Right kidney (tissue), 9 donors: ENCODE measurements around the gene AP1G2.
"Not testable (repeated sequence)": the region's sequence is repeated elsewhere in the genome, so short reads cannot be mapped to it uniquely, and the experiment has no call there.

Experiments
- DNase-seq: peaks from one replicate; pipeline ENCODE4 v3.0.0-alpha.2; 2016
- long read RNA-seq, 8 donors: transcript quantifications; one replicate each; lab custom pipeline, GENCODE V29; 2026

The AP1G2 gene, protein sequence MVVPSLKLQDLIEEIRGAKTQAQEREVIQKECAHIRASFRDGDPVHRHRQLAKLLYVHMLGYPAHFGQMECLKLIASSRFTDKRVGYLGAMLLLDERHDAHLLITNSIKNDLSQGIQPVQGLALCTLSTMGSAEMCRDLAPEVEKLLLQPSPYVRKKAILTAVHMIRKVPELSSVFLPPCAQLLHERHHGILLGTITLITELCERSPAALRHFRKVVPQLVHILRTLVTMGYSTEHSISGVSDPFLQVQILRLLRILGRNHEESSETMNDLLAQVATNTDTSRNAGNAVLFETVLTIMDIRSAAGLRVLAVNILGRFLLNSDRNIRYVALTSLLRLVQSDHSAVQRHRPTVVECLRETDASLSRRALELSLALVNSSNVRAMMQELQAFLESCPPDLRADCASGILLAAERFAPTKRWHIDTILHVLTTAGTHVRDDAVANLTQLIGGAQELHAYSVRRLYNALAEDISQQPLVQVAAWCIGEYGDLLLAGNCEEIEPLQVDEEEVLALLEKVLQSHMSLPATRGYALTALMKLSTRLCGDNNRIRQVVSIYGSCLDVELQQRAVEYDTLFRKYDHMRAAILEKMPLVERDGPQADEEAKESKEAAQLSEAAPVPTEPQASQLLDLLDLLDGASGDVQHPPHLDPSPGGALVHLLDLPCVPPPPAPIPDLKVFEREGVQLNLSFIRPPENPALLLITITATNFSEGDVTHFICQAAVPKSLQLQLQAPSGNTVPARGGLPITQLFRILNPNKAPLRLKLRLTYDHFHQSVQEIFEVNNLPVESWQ
- long read RNA-seq, donor 1, partial matches to known transcripts, result 0 of 10 reads
- long read RNA-seq, donor 1, other reads (novel, unspliced or antisense), result 0 of 10 reads
- long read RNA-seq, donor 2, partial matches to known transcripts, result 0 of 3 reads
- long read RNA-seq, donor 2, other reads (novel, unspliced or antisense), result 0 of 3 reads
- long read RNA-seq, donor 3, partial matches to known transcripts, result 0 of 3 reads
- long read RNA-seq, donor 3, other reads (novel, unspliced or antisense), result 0 of 3 reads
- long read RNA-seq, donor 4, transcript AP1G2-214 (2 exons, 658 nt), result major isoform, 5 of 10 reads
- long read RNA-seq, donor 4, partial matches to known transcripts, result 0 of 10 reads
- long read RNA-seq, donor 4, other reads (novel, unspliced or antisense), result 0 of 10 reads
- long read RNA-seq, donor 5, transcript AP1G2-214 (2 exons, 658 nt), result major isoform, 5 of 9 reads
- long read RNA-seq, donor 5, partial matches to known transcripts, result 0 of 9 reads
- long read RNA-seq, donor 5, other reads (novel, unspliced or antisense), result 0 of 9 reads
- long read RNA-seq, donor 6, partial matches to known transcripts, result 0 of 13 reads
- long read RNA-seq, donor 6, other reads (novel, unspliced or antisense), result 0 of 13 reads
- long read RNA-seq, donor 7, result 0 reads
- long read RNA-seq, donor 8, partial matches to known transcripts, result 0 of 6 reads
- long read RNA-seq, donor 8, other reads (novel, unspliced or antisense), result 0 of 6 reads

DNA sequence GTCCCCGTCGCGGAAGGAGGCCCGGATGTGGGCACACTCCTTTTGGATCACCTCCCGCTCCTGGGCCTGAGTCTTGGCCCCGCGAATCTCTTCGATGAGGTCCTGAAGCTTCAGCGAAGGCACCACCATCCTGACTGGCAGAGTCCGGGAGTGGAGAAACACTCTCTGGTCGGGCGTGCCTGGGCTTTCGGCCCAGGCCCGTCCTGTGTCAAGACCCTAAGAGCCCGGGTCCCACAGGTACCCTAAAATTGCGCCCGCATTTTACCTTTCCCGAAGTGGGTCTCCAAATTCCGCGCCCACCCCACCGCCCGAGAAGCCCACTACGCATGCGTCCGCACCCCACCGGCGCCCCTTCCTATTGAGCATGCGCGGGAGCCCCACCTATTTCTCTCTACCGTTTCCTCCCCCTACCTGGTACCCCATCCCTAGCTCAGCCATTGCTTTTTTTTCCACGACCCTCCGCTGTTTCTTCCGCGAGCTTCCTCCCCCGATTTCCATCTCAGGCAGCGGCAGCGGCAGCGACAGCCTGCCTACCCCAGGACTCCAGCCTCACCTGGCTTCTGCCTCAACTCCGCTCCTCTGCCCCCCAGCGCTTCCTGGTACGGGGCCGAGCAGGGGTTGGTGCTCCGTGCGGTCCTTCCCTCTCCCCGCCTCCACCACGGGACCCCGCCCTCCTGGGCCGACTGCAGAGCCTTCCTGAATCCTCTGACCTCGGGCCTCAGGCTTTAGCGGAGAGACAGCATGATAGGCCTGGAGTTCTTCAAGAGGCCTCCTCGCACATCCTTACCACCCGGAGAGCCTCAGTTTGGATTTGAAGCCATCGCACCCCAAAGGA is at the start of gene AP1G2:
TSS of gene AP1G2 (minus strand) at position 606 of the 835 bp plus-strand sequence. CDS start at position 129, 477 bp downstream.
- peak; percentile 93 for DNase-seq

DNA sequence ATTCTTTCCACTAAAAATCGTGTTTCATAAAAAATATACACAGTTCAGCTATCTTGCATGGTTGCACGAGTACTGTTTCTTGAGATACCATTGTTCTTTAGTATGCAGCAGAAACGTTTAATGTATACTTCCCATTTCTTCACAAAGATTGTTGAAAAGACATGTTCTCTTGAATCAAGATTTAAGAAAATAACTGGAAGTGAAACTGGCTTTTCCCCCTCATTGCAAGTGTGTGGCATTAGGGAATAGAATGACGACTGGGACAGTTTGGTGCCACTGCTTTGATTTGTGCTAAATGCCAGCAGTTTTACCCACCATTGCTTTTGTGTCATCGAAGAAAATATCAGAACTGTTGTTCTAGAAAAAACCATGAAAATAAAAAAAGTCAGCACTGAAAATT is 48.3 kb upstream of the AP1G2 start:
- no peak for DNase-seq

DNA sequence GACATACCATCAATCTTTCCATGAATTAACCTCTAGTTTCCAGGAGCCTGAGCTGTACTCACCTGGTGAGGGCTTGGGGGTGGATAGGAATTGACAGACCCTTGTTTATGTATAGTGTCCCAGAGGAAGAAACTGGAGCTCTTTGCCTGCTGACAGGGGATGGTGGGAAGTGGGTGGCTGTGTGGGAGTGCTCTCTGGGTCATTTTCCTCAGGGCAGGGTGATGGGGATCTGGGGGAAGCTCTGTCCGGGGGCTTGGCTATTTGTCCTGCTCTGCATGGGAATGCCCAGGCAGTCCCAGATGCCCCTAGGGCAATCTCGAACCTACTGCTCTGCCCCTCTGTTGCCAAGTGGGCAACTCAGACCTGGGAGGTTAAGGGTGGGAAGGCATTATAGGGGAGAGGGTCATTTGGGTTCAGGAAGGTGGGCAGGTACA is 46.8 kb upstream of the AP1G2 start:
- DNase-seq, result no peak

DNA sequence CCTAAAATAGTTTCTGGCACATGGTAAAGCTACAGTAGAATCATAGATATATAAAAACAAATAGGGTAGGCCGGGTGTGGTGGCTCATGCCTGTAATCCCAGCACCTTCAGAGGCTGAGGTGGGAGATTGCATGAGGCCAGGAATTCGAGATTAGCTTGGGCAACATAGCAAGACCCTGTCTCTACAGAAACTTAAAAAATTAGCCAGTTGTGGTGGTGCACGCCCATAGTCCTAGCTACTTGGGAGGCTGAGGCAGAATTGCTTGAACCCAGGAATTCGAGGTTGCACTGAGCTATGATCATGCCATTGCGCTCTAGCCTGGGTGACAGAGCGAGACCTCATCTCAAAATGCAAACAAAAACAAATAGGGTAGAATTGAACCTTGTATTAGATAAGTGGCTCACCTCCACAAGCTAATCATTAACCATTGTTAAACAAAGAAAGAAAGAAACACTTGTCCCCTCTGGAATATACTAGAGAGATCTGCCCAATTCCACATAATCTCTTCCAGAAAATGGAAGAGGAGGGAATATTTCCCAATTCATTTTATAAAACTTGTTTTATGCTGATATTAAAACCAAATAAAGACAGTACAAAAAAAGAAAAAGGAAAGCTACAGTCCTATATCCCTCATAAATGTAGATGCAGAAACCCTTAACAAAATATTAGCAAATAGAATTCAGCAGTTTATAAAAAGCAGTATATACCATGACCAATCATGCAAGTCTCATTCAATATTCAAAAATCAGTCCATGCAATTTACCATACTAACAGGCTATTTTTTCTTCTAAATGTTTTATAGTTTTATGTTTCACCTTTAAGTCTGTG is 45.9 kb upstream of the AP1G2 start:
- no peak for DNase-seq

DNA sequence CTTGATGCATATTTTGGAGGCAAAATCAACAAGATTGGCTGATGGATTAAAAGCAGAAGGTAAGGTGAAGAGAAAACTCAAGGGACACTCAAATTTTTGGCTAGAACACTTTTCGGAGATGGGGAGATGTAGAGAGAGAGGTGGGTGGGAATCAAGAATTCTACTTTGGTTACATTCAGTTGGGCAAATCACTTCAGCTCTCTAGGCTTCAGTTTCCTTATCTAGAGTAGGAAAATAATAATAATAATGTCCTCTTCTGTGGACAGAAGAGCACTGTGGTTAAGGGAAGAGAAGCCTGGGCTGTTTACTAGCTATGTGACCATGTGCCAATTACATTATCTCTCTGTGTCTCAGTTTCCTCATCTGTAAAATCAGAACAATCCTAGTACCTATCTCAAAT is 45.2 kb upstream of the AP1G2 start:
- no peak for DNase-seq

DNA sequence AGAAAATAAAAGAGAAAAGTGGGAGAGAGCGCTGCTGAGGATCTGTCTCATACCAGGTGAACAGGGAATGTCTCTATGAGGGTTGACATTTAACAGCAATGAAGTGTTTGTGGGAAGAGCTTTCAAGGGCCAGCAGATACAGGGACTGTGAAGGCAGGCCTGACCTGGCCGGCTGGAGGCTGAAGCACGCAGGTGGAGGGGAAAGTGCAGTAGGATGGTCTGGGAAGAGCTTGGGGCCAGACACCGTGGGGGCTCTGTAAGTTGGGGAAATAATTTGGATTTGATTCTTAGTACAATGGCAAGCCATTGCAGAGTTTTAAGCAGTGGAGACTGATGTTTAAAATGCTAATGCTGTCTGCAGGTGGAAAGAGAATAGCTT is 44.8 kb upstream of the AP1G2 start:
- no peak for DNase-seq

DNA sequence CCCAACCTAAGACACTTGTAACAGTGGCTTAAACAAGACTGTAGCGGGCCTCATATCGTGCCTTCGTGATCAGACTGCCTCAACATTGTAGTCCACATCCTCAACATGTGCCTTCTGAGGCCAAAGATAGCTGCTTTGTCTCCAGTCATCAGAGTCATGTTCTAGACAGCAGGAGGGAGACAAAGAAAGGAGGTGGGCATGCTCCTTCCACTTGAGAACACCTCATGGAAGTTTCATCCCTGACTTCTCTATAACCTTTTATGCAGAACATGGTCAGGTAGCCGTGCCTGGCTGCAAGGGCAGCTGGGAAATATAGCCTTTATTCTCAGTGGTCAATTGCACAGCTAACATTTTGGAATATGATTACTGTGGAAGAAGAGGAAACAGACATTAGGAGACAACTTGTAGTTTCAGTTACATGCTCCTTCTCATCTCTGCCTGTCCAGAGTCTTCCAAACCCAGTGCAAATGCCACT is 43.3 kb upstream of the AP1G2 start:
- DNase-seq, result no peak

DNA sequence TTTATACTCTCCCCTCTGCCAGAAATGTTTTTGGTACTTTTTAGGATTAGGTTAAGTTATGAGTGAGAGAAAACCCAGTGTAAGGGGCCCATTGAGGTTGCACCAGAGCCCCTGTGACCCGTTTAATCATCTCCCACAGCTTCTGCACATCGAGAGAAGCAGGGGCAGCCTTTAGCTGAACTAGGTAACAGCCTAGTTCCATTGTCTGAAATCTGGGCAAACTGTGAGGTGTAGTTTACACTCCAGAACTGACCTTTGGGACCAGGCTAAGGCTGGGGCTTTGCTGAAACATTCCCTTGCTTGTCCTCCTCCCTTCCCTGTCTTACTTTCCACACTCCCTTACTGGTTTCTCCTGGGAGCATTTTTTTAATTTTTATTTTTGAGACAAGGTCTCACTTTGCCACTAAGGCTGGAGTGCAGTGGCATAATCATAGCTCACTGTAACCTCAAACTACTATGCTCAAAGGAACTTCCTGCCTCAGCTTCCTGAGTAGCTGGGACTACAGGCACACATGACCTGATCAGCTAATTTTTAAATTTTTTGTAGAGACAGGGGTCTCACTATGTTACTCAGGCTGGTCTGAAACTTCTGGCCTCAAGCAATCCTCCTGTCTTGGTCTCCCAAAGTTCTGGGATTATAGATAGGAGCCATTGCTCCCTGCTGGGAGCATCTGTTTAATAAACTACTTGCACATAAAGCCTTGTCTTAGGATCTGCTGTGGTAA is 42.7 kb upstream of the AP1G2 start:
- DNase-seq, result no peak

DNA sequence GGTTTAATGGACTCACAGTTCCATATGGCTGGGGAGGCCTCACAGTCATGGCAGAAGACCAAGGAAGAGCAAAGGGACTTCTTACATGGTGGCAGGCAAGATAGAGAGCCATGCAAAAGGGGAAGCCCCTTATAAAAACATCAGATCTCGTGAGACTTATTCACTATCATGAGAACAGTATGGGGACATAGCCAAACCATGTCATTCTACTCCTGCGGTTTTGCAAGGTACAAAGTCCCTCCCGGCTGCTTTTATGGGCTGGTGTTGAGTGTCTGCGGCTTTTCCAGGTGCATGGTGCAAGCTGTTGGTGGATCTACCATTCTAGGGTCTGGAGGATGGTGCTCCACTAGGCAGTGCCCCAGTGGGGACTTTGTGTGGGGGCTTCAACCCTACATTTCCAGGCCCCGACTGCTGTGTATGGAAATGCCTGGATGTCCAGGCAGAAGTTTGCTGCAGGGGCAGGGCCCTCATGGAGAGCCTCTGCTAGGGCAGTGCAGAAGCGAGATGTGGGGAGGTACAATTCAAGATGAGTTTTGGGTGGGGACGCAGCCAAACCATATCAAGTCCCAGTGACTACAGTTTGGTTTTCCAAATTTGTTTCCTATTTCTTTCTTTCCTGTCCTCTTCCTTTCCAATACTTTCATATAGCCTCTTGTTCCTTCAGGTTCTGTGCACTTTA is 42.0 kb upstream of the AP1G2 start:
- DNase-seq, result not testable (repeated sequence)

DNA sequence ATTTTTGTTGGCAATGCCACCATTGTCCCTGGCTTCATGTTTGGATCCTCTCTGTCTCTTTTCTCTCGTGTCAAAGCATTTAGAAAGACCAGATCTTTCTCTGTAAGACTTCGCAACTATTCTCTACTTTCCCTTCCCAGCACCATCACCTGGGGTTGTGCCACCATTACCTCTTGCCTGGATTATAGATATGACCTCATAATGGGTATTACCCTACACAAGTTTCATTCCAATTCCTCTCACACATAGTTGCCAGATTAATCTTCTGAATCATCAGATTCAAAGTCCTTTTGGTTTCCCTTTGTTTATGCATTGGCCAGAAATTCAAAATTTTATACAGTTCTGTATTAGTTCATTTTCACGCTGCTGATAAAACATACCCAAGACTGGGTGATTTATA is 41.4 kb upstream of the AP1G2 start:
- DNase-seq, result no peak

DNA sequence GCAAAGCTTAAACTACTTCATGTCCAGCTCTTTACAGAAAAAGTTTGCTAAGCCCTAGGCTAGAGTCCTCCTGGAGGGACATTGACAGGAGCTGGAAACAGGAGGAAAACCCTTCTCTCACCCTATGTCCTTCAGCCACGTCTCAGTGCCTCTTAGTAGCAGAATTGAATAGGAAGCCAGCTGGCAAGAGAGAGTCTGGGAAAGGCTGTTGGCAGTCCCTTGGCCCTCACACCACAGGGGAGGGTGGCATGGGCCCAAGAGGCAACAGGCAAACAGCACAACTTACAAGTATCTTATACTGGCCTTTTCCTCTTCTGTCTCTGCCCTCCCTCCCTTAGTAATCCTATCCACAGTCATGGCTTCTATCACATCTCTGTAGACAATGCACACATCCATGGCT is 40.9 kb upstream of the AP1G2 start:
- no peak for DNase-seq

DNA sequence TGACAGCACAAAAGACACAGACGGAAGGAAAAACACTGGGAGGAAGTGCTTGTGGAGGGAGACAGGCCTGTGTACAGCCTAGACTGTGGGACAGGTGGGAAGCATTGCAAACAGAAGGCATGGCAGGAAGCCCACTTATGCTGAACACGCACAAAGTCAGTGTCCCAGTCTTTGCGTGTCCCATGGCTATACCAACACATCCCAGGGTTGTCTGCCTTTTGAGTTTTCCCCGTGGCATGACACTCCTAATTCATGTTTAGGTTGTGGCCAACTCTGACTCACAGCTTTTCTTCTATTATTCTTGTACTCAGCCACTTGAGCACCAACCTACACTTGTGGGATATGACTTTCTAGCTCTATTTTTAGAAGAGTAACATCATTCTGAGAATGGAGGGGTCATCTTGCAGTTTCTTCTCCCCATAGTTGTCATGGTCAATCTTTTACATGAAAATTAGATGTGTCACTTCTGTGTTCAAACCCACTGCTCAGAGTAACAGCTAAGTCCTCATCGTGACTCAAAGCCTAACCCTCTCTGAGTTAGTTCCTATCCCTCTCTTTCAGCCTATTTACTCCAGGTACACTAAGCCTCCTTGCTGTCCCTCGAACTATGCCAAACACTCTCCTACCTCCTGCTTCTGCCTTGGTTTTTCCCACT is 38.5 kb upstream of the AP1G2 start:
- no peak for DNase-seq

DNA sequence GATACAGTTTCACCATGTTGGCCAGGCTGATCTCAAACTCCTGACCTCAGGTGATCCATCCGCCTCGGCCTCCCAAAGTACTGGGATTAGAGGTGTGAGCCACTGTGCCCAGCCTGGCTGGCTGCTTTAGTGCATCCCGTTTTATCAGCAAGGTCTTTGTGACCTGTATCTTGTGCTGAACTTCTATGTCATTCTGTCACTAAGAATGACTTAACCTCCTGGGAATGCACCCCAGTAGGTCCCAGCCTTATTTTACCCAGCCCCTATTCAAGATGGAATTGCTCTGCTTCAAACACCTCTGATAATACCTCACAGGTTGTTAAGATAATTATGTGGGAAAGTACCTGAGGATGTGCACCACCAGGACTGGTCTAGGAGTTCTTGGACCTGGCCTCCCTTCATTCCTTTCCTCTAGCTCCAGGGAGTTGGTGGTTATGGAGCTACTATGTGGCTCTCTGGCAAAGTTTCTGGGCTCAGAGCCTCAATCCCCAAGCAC is 37.1 kb upstream of the AP1G2 start:
- DNase-seq, result no peak

DNA sequence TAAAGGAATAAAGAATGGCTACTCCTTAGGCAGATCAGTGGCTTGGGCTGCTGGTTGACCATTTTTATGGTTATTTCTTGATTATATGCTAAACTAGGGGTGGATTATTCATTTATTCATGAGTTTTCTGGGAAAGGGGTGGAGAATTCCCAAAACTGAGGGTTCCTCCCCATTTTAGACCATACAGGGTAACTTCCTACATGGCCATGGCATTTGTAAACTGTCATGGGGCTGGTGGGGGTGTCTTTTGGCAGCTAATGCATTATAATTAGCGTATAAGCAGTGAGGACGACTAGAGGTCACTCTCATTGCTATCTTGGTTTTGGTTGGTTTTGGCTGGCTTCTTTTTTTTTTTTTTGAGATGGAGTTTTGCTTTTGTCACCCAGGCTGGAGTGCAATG is 36.6 kb upstream of the AP1G2 start:
- no peak for DNase-seq

DNA sequence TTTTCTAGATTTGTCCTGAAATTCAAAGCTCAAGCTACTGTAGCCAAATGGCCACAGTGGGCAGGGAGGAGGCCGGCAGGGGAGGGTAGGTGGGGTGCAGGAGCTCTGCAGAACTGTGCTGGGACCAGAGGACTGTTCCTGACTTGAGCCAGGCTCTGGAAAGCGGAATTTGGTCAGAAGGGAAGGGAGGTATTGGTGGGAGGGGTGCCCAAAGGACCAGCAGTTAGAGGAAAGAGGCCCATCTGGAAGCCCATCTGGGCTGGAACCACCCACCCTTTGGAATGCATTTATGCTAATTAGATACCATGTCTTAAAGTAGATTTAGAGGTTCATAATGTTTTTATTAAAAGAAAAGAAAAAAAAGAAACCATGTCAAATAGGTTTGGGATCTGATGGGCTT is 35.5 kb upstream of the AP1G2 start:
- no peak for DNase-seq

DNA sequence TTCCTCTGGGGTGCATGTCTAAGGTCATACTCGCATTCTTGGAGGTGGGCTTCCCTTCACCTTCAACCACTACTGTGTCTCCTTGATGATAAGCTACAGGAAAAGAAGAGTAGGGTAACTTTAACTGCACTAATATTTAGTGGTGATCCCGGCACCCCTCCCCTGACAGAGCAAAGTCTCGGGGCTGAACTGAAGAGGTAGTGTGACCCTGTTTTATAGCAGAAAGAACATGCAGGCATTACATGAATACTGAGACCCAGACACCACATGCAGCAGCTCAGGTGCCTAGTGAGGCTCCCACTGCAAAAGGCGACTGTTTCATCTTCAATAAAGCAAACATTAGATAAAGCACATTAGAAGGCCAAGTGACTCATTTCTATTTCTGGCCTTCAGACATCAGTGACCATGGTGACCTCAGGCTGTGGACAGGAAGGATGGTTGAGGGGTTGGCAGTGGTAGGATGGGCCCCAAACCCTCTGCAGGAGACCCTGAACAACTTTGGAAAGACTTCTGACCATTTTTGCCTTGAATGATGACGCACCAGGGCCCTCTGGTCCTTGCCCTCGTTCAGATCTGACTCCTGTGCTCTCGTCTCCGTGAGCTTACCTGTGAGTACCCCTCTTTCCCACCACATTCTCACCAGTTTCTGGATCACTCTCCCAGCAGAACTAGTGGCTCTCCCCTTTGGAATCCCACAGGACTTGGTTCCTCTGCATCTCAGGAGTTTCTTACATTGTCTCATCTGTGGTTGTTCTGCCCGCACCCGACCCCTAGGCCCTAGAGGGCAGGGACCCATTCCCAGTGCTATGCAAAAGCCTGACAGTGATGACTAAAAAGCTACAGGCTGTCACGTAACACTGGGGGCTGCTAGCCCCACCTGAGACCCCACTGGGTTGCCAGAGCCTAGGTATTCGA is 34.8 kb upstream of the AP1G2 start:
- DNase-seq, result no peak

DNA sequence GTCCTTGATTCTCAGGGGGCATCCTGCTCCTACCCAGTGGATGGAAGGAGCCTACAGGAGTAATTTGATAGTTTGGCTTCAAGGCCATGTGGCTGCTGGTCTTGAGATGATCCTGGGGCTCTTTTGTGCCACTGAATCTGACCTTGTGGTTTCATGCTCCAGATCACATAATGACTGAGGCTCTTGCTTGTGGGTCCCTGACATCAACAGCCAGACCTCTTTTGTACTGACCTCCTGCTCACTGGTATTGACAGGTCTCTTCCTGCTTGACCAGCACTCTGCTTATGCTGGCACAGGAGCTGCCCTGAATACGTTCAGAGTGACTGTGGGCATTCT is 34.2 kb upstream of the AP1G2 start:
- DNase-seq, result no peak
